Kidney glomerular epithelial cell (primary cell): Measurements from ENCODE around the gene ZNRF4.
"Not testable (repeated sequence)": the region's sequence is repeated elsewhere in the genome, so short reads cannot be mapped to it uniquely, and the experiment has no call there.

ENCODE experiments used
- DNase-seq: peaks from one replicate; lab custom pipeline; 2025; lab: John Stamatoyannopoulos, UW

Gene ZNRF4, protein sequence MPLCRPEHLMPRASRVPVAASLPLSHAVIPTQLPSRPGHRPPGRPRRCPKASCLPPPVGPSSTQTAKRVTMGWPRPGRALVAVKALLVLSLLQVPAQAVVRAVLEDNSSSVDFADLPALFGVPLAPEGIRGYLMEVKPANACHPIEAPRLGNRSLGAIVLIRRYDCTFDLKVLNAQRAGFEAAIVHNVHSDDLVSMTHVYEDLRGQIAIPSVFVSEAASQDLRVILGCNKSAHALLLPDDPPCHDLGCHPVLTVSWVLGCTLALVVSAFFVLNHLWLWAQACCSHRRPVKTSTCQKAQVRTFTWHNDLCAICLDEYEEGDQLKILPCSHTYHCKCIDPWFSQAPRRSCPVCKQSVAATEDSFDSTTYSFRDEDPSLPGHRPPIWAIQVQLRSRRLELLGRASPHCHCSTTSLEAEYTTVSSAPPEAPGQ

DNA sequence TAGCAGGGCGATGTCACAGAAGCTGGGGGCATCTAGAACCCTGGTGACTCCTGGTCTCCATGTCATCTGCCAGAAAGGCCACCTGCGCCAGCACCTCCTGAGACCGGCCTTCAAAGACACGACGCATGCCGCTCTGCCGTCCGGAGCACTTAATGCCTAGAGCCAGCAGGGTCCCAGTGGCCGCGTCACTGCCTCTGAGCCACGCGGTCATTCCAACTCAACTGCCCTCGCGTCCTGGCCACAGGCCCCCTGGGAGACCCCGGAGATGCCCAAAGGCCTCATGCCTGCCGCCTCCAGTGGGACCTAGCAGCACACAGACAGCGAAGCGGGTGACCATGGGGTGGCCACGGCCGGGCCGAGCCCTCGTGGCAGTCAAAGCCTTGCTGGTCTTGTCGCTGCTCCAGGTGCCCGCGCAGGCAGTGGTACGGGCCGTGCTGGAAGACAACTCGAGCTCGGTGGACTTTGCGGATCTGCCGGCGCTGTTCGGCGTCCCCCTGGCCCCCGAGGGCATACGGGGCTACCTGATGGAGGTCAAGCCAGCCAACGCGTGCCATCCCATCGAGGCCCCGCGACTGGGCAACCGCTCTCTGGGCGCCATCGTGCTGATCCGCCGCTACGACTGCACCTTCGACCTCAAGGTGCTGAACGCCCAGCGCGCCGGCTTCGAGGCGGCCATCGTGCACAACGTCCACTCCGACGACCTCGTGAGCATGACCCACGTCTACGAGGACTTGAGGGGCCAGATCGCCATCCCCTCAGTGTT lies at the start of gene ZNRF4:
ZNRF4 (plus strand) TSS at position 51 of the 763 bp plus-strand sequence; CDS start at position 126, 75 bp downstream.
- DNase-seq, result no peak

DNA sequence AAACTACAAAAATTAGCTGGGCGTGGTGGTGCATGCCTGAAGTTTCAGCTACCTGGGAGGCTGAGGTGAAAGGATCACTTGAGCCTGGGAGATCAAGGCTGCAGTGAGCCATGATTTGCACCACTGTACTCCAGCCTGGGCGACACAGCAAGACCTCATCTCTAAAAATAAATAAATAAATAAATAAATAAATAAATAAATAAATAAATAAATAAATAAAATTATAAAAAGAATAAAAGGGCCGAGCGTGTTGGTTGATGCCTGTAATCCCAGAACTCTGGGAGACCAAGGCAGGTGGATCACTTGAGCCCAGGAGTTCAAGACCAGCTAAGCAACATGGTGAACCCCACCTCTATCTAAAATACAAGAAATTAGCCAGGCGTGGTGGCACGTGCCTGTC lies 49.0 kb upstream of the ZNRF4 start:
- DNase-seq, result not testable (repeated sequence)

DNA sequence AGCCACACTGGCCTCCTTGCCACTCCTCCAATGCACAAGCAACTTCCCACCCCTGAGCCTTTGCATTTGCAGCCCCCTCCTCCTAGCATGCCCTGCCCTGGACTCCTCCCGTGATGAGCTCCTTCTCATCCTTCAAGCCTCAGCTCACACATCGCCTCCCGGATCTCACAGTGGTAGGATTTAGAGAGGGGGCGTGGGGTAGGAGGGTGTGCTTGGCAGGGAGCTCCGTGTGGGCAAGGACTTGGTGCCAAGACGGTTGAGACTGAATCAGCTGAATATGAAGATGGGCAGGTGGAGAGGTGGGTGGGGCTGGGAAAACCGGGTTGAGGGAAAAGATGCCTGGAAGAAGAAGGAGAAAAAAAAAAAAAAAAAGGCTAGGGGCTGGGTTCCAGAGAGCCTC lies 48.4 kb upstream of the ZNRF4 start:
- DNase-seq, result no peak

DNA sequence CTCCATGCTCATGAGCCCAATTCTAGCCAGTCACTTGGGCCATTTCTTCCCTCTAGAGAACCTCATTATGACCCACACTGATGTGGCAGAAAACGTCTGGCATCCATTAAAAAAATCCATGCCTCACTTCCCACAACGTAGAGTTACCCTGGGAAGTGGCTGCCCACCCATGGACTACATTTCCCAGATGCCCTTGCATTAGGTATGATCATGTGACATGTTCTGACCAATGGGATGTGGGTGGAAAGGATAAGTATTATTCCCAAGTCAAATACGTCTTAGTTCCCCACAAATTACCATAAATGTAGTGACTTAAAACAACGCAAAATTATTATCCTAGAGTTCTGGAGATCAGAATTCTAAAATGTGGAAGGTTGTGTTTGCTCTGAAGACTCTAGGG lies 47.9 kb upstream of the ZNRF4 start:
- no peak for DNase-seq

DNA sequence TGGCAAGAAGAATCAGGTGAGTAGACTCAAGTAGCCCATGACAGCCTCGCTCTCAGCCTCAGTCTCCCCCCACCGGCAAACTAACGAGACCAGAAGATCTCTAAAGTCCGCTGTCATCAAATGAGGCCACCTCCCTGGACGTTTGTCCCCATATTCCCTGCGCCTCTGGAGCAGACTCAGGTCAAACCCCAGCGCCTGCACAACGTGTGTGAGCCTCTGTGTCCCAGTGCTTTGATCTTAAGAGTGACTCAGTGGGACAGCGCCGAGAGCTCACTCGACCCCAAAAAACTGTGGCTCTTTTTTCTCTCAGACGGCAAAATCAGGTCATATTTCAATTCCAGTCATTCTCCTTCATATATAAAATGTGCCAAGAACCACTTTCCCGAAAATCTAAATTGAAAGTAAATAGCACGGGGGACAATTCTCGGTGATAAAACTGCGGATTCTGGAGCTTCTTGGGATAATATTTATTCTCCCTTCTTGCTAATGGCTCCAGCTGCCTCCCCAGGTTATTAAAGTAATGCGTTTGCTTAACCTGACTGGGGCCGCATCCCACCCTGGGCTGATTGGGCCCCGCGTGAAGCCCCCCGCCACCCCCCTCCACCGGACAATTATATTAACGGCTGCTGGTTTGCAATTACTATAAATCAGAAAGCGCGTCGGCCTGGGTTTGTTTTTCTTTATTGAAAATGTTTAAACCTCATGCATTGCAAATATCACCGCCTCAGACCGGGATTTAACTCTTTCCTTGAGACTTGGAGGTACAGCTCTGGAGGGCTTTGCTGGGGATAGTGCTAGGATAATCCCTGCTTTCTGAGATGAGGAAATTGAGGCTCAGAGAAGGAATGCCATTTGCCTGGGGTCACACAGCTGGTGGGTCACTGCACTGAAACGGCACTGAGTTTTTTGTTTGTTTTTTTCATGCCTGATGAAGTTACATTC lies 37.5 kb upstream of the ZNRF4 start:
- DNase-seq, result no peak

DNA sequence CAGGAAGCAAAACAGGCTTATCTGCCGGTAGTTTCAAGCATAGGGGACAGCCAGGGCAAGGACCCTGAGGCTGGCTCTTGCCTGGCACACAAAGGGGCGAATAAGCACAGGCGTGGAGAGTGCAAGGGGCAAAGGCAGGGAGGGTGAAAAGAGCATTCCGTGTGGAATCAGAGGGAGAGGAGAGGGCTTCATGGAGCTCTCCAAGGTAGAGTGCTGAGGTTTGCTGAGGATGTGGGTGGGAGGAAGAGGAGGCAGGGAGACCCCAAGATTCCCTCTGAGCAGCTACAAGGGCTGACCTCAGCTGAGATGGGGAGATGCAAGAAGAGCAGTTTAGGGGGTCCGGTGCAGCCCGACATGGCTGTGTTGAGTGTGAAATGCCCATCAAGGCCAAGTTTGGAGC lies 36.5 kb upstream of the ZNRF4 start:
- DNase-seq, result no peak

DNA sequence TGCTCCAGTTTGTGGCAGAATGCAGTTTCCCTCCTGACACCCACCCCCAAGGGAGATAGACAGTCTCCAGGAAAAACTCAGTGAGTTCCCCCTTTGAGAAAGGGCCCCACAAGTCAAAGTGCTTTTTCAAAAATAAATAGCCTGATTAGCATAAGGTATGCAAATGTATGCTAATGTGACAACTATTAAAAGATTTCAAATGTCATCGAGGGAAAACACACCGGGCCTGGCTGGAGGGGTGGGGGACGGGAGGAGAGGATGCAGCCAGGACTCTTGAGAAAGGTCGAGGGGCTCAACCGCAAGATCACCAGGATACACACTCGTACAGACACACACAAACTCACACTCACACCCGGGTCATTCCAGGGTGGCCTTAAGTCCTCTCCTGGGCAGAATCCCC lies 34.3 kb upstream of the ZNRF4 start:
- no peak for DNase-seq

DNA sequence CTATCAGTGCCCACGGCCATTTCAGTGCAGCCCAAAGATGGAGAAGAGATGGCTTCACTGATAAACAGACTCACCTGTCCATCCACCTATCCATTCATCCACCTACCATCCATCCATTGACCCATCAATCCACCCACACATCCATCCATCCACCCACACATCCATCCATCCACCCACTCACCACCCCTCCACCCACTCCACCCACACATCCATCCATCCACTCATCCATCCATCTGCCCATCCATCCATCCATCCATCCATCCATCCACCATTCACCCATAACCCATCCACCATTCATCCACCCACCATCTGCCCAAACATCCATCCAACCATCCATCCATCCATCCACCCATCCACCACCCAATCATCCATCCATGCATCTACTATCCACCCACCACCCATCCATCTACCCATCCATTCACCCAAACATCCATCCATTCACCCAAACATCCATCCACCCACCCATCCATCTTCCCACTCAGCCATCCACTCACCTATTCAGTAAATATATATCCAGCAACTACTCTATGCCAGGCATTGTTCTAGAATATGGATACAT lies 31.6 kb upstream of the ZNRF4 start:
- DNase-seq, result no peak

DNA sequence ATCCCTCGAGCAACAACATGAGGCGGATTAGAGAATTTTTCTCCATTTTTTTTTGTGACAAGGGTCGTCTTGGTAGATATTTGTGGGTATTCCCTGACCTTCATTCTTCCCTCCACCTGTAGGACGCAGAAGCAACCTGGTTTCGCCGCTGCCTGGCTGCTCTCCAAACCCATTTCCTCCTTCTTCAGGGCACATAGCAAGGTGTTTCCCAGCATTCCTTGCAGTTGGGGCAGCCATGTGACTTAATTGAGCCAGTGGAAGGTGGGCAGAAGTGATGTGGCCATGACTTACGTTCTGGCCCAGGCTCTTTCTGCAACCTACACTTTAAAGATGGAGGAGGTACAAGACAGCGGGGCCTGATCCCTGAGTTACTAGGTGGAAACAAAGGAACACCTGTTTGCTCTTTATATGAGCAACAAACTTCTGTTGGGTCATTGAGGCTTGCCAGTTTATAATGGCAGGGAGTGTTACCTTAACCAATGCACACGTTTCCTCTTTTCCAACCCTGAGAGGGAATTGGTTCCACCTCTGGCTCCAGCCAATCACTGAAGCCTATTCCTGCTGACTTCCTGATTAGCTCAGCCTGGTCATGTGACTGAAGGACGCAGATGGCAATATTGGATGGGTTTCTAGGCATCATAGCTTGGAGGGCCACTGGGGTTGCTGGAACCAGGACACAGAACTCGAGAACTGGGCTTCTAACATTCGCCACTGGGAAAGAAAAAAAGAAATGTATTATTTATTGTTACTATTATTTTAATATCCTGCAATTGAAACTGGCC lies 30.8 kb upstream of the ZNRF4 start:
- DNase-seq, result no peak

DNA sequence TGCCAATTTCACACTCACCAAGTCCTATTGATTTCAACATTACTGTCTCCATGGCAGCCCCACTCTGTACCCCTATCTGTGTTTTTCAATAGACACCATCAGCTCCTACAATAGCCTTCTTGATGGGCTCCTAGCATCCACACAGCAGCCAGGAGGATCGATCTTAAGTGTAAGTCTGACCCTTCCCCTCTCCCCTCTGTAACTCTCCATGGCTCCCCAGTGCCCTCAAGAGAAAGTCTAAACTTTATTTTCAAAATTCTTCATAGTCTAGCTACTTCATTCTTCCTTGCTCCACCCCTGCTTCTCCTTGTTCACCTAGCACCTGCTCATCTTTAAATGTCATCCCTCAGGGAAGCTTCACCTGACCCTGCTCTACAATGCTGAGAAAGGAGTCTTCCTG lies 30.0 kb upstream of the ZNRF4 start:
- DNase-seq, result no peak

DNA sequence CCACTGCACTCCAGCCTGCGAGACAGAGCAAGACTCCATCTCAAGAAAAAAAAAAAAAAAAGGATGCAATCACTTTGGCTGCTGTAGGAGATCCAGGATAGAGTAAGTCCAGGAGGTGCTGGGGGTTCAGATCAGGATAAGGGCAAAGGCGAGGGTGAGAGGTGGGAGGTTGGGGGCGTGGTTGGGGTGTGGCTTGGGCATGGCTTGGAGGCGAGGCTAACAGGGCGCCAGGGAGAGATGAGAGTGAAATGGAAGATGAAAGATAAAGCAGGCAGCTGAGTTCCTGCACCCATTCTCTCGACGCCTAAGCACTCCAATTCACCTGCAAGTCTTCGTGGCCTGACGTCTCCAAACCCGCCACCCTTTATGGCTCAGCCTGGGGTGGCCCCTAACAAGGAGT lies 25.0 kb upstream of the ZNRF4 start:
- DNase-seq, result no peak

DNA sequence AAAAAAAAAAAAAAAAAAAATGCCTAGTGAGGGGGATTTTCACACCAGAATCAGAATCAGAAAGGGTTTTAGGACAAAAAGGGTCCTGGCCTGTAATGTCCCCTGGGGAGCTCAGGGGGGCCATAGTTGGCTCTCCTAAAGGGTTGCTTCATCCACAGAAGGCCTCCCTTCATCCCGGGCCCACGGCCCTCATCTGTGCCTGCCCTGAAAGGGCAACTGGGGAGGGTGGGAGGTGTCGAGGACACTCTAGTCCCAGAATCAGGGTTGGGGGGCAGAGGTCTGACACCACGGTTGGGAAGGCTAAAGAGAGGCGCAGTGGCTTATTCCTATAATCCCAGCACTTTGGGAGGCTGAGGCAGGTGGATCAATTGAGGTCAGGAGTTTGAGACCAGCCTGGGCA lies 22.5 kb upstream of the ZNRF4 start:
- DNase-seq, result no peak

DNA sequence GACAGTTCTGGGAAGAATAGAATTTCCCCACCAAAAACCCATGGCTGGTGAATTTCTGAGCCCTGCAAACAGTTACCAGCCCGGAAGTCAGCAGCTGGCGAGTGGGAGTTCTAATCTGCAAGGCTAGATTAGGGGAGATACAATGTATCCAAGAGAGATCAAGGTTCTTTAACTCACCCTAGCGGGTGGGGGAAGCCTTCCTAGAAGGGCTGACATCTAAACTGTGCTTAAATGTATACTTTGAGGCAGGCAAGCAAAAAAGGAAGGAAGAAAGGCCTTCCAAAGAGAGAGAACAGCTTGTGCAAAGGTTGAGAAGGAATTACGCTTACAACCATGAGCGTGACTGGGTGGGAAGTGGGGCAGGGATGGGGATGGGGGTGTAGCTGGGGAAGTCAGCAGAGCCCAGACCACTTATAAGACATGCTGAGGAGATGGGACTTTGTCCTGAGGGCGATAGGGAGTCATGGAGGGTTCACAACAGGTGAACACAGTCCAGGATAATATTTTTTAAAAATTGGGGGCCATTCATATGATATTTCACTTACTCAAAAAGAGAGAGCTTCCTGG lies 20.8 kb upstream of the ZNRF4 start:
- DNase-seq, result no peak

DNA sequence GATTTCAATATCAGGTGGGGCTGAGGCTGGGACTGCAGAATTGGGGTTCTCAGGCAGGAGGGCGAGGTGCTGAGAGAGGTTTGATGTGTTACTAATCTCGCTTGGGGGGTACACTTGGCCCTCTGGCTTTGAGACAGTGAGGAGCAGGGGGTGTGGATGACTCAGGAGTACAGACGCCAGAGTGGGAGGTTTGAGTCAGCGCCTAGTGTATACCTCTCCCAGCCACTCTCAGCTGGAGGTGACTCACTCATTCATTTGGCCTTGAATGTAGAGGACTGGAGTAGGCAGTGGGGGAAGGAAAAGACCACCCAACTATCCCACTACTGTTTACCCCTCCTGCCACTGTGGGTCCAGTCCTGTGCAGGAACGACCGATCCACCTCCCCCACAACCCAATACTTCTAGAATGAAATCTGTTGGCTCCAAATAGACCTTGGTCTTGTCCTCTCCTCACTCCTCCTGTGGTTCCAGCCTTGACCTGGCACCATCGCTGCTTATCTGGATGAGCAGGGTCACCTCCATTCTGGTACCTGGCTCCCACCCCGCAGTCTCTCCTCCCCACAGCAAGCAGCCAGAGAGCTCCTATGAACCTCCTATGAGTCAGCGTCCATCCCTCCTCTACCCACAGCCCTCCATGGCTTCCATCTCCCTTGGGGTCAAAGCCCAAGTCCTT lies 20.1 kb upstream of the ZNRF4 start:
- peak; percentile 30 for DNase-seq

DNA sequence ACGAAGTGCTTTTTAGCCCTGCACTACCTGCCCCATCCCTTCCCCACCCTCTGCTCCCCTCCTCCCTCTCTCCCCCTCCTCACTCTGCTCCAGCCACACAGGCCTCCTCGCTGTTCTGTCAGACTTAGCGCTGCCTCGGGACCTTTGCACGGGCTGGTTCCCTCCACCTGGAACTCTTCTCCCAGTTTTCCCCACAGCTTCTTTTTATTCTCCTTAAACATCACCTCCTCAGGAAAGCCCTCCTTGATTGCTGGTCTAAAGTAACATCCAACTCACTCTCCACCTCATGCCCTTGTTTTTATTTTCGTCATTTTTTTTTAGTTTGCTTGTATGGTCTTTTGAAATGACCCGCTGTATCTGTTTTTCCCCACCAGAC lies 19.6 kb upstream of the ZNRF4 start:
- DNase-seq, result no peak

DNA sequence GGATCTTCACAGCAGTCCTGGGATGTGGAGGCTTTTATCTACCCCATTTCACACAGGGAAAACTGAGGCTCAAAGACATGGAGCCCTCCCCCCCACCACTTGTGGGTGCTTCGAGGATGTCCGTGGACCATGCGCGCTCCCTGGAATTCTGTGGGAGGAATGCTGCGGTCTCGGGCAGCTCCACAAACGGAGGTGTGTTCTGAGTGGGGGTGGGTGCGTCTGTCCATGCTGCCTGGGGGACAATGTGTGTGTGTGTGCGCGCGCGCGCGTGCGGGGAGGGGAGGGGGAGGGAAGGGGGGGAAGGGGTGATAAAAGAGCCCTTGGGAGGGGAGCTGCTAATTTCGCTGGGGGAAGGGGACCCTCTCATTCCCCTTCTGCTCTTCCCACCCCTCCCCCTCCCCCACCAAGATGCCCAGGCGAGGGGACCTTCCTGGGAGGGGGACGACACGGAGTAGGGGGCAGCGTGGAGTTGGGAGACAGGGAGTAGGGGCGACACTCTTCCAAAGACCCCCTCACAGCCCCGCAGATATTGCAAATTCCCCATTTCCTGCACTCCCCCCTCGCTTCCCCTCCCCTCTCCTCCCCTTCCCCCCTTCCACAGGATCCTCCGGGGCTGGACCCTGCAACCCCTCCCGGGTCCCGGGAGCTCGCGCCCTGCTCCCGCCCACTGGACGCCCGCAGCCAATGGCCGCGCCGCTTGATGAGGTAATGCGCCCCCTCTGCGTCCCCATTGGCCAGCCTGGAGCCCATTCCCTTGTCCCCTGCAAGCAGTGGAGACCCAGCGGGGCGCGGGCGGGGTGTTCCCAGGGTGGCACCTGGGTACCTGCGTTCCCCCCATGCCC lies 18.9 kb upstream of the ZNRF4 start:
- peak; percentile 9 for DNase-seq

DNA sequence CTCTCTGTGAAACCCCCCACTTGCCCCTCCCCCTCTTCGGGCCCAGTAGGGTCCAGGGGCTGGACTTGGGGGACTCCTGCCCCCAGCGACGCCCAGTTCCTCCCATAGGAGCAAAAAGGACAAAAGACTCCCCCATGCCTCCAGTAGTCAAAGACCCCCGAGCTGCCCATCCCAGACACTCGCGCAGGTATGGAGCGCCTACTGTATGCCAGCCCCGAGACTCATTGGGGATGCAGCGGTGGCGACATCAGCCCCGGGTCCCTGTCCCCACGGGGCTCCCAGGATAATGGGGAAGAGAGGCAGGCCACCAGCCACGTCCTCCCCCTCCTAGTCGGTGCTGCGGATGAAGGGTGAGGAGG lies 18.3 kb upstream of the ZNRF4 start:
- DNase-seq, result no peak

DNA sequence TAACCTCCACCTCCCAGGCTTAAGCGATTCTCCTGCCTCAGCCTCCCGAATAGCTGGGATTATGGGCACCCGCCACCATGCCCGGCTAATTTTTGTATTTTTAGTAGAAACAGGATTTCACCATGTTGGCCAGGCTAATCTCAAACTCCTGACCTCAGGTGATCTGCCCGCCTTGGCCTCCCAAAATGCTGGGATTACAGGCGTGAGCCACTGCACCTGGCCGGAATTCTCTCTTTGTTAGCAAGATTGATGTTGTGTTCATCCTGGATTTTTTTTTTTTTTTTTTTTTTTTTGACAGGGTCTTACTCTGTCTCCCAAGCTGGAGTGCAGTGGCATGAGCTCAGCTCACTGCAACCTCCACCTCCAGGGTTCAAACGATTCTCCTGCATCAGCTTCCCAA lies 16.5 kb upstream of the ZNRF4 start:
- DNase-seq, result not testable (repeated sequence)

DNA sequence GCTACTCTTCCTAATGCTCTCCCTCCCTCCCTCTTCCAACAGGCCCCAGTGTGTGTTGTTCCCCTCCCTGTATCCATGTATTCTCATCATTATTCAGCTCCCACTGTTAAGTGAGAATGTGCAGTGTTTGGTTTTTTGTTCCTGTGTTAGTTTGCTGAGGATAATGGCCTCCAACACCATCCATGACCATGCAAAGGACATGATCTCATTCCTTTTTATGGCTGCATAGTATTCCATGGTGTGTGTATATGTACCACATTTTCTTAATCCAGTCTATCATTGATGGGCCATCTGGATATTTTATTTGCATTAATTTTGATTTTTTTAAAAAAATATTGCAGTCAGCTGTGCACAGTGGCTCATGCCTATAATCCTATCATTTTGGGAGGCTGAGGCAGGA lies 15.8 kb upstream of the ZNRF4 start:
- DNase-seq, result no peak
